GM06990 (cell line): Measurements from ENCODE around the gene COL23A1.

ENCODE experiments used
- DNase-seq: peaks from one replicate; pipeline ENCODE4 v3.0.0-alpha.2; 2011; ENCODE audit not compliant: insufficient read length; ENCODE audit errors: extremely low read depth
- H3K27me3 ChIP-seq: replicated peaks from 2 replicates; pipeline ENCODE4 v1.6.0; 2011; ENCODE audit warnings: low read length; ENCODE audit not compliant: control insufficient read depth, insufficient read depth
- H3K36me3 ChIP-seq: 2 replicates; pipeline ENCODE4 v1.5.1; 2011; ENCODE audit warnings: low read length; ENCODE audit not compliant: control insufficient read depth, insufficient read depth
- H3K4me3 ChIP-seq: replicated peaks from 2 replicates; pipeline ENCODE4 v1.5.1; 2011; ENCODE audit warnings: low read depth, mild to moderate bottlenecking, control low read depth, low read length
- TF ChIP-seq, protein P1 (sequence below): IDR thresholded peaks from 2 replicates; pipeline ENCODE4 v1.5.1; 2011; ENCODE audit warnings: low read length, control low read depth, mild to moderate bottlenecking, inconsistent platforms; ENCODE audit not compliant: insufficient read depth, poor library complexity, severe bottlenecking

COL23A1 gene

GRCh38 chr5:178577944-178578343 lies 12.2 kb downstream of the COL23A1 start:
- H3K36me3 ChIP-seq, result no peaks in the 10 kb centered on the region
- TF ChIP-seq, protein P1, sequence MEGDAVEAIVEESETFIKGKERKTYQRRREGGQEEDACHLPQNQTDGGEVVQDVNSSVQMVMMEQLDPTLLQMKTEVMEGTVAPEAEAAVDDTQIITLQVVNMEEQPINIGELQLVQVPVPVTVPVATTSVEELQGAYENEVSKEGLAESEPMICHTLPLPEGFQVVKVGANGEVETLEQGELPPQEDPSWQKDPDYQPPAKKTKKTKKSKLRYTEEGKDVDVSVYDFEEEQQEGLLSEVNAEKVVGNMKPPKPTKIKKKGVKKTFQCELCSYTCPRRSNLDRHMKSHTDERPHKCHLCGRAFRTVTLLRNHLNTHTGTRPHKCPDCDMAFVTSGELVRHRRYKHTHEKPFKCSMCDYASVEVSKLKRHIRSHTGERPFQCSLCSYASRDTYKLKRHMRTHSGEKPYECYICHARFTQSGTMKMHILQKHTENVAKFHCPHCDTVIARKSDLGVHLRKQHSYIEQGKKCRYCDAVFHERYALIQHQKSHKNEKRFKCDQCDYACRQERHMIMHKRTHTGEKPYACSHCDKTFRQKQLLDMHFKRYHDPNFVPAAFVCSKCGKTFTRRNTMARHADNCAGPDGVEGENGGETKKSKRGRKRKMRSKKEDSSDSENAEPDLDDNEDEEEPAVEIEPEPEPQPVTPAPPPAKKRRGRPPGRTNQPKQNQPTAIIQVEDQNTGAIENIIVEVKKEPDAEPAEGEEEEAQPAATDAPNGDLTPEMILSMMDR, result no peak
- H3K4me3 ChIP-seq, result no peak overlapping the region
- H3K27me3 ChIP-seq, result no peaks in the 10 kb centered on the region
- DNase-seq, result no peak

DNA sequence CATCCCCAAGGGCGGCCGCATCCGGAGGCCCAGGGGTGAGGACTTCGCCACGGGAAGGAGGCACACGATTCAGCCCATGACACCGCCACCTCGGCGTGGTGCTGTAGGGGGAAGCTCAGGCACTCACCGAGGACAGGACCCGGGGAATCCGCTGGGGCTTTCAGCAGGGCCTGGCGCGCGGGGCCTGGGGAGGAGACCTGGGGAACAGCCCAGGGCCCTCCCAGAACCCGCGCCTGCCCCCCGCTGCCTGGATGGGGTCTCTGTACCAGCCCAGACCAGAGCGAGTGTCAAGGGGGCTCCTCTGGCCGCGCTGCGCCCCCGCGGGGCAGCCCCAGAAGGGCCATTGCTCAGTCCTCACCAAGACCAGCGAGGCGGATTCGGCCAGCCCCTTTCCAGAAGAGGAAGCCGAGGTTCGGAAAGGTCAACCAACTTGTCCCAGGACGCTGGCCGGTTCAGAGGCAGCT lies 12.8 kb downstream of the COL23A1 start:
- Histone ChIP-seq H3K36me3 (no peaks in the 10 kb centered on the region), H3K4me3 (no peak overlapping the region), H3K27me3 (no peaks in the 10 kb centered on the region)
- DNase-seq, result no peak
- TF ChIP-seq, protein P1, result no peak

- no peaks in the 10 kb centered on the region for H3K27me3 ChIP-seq
- no peaks in the 10 kb centered on the region for H3K36me3 ChIP-seq
- TF ChIP-seq, protein P1, result no peak
- DNase-seq, result no peak
- H3K4me3 ChIP-seq, result no peak overlapping the region
These were observed 13.4 kb downstream of the COL23A1 start for GRCh38 chr5:178576591-178577351.

DNA sequence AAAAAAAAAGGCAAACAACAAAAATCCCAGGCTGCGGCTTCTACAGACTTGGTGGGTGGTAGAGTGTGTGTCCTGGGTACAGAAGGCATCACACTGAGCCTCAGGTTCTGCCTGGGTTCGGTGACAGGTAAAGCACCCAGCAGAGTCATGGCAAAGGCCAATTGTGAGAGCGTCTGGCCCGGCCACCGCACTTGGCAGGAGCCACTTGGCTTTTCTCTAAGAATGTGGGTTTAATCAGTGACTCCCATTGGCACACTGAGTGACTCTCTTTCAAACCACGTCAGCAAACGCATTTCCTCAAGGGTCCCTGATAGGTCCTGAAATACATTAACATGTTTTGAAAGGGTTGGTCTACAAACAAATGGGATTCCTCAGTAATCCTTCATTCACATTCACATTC lies 17.0 kb downstream of the COL23A1 start:
- Histone ChIP-seq H3K27me3 (no peaks in the 10 kb centered on the region), H3K36me3 (no peaks in the 10 kb centered on the region), H3K4me3 (no peak overlapping the region)
- TF ChIP-seq, protein P1, result no peak
- no peak for DNase-seq

GRCh38 chr5:178572617-178573016 lies 17.6 kb downstream of the COL23A1 start:
- TF ChIP-seq, protein P1, result no peak
- DNase-seq, result no peak

More at GRCh38 chr5:178572617-178573016, 17.6 kb downstream of the COL23A1 start:
- H3K27me3 ChIP-seq, result no peaks in the 10 kb centered on the region
- no peaks in the 10 kb centered on the region for H3K36me3 ChIP-seq
- H3K4me3 ChIP-seq, result no peak overlapping the region
